Stimulated activated CD4-positive, alpha-beta T cell treated with anti-CD3 and anti-CD28 coated beads, Interleukin-15, amount 100 ng/mL, for 1 hour (primary cell): ENCODE results near the gene NRCAM.
"Not testable (repeated sequence)": the region's sequence is repeated elsewhere in the genome, so short reads cannot be mapped to it uniquely, and the experiment has no call there.

Source experiments
- DNase-seq, 2 donors: peaks; one replicate each; pipeline ENCODE4 v3.0.0-alpha.2; 2020; ENCODE audit warnings: low read depth in 1 of 2, low spot score in 1 of 2

The NRCAM gene

DNA sequence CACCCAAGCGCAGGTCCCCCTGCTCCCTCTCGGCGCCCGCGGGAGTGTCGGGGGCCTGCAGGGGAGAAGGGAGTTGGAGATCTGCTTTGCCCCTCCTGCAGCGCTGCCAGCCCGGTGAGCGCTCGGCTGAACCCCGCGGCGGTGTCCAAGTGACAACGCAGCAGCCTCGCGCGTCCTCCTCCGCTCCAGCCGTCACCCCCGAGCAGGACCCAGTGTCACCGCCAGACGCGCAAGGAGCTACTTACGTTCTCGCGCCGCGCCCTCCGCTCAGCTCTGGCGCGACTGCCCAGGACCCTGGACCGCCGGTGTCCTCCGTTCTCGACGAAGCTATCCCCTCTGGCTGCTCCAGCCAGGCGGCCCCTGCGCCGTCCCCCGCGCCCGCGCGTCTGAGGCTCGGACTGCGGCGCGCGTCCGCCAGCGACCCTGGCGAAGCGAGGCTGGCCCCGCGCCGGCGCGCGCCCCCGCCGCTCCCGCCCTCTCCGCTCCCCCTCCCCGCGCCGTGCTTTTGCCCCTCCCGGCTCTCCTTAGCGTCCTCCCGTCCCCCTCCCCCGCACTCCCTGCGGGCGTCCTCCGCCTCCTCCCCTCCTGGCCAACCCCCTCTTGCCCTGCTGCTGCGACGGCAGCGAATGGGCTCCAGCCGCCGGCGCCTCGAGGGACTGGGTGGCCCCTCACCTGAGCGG is at the start of gene NRCAM:
Gene NRCAM (minus strand): TSS at position 439 of the 680 bp plus-strand sequence. CDS start 216,372 bp downstream, outside the sequence.
- peak in 1 of 2 donors; percentile 8 for DNase-seq

DNA sequence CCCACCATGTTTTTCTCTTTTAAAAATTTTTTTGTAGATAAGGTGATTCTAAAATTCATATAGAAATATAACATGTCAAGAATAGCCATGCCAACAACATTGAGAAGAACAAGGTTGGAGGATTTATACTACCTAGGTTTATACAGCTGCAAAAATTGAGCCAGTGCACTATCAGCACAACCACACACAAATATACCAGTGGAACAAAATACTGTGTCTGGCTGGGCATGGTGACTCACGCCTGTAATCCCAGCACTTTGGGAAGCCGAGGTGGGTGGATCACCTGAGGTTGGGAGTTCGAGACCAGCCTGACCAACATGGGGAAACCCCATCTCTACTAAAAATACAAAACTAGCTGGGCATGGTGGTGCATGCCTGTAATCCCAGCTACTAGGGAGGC is 48.3 kb upstream of the NRCAM start:
- DNase-seq = not testable (repeated sequence)

DNA sequence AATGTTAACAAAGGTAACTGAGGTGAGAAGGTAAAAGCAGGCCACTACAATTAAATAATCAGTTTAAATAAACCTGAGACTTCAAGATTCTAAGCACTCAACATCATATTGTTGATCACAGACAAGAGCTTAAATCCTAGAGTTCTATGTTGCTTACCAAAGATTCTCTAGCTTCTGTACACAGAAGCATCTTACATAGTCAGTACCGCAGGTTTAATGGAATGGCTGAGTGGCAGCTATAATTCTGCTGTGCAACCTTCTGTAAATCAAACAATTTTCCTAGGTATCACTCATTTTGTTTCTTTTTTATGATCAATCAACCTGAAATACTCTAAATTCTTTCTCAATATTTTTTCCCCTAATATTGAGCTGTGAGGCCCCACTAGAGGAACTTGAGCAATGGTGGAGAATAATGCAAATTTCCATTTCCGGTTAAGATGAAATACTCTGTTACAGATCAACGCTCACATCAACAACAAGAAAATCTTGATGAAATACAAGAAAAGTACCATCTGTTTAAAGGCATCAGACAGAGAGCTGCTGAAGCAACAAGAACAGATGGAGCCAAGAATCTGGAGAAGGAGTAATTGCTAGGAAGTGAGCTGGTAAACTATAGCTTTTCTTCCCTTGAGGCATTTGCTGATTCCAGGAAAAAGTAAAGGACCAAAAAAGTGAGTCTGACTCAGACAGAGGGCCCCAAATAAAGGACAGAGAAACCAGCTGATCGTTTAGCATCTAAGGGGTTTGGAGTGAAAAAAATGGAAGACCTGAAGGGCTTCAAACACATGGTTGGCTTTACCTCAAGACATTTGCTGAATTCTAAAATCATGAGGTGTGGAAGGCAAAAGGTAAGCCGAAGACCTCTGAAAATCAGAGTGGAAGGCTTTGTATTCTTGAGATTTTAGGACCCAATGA is 47.1 kb upstream of the NRCAM start:
- no peak for DNase-seq

DNA sequence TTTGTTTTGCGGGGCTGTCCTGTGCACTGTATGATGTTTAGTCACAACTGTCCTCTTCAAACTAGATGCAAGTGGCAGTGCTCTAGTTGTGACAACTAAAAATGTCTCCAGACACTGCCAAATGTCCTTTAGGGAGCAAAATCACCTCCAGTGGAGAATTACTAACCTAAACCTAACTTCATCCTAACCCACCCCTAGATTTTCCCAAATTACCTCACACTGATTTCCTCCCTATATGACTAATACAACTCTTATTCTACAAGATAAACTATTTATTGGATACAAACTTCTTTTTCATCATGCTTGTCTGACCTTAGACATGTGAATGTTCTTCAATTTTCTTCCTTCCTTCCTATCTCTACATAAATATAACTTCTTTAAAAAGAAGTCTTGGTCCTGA is 43.3 kb upstream of the NRCAM start:
- DNase-seq = no peak

DNA sequence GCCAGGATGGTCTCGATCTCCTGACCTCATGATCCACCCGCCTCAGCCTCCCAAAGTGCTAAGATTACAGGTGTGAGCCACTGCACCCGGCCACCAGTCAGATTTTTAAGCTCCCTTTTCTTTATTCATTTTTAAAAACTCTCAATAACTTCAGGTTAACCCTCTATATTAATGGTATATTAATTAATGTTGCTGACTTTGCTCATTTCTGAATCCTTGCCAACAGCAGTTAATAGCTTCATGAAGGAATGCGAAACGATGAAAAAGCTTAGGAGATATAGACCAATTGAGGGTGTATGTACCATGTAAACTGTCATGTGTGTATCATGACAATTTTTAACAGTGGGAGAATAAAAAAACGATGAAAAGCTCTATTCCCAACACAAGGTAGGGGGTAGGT is 42.2 kb upstream of the NRCAM start:
- no peak for DNase-seq

- no peak for DNase-seq
These were observed 41.0 kb upstream of the NRCAM start for GRCh38 chr7:108497082-108497725.

DNA sequence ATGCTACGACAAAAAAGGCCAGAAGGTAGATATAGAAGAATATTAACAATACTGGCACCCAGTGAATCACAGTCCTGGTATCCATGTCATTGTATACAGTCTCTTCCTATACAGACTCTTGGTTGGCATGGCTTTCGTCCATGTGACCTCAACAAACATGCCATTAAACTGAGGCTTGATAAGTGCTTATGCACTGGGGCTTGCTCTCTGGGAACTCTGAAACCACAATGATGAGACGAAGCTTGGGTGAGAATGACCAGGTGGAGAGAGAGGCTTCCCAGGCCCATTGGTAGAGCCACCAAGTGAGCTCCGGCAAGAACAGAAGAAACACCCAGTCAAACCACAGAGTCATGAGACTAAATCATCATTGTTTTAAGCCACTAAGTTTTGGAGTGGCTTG is 36.5 kb upstream of the NRCAM start:
- no peak for DNase-seq

DNA sequence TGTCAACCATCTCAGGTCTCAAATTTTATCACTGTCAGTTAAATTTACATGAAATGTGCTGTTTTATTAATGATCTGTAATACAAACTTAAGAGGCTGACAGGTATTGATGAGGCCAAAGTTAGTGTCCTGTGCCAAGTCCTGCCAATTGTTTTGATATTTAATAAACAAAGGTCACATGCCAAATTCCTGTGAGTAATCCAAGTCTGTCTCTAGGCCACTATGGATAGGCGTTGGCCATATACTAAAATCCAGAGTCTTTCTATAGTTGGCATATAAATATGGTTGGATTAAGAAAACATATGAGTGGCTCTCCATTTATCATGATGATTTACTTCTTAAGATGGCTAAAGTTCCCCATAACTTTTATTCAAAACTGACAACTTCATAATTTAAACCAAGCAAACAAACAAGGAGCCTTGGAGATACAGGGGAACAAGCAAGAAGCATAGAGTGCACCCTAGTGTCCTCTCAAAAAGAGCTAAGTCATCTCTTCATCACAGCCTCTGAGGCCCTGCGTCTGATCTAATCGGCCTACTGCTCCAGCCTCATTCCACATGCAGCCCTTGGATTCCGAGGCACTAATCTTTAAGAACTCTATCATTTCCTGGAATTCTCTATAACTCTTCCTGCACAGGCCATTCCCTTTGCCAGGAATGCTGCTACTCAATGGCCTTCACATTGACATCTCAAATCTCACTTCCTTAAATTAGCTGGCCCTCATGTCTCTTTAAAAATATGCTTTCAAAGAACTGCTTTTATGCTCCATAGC is 32.7 kb upstream of the NRCAM start:
- no peak for DNase-seq

- DNase-seq = no peak
These were observed 31.4 kb upstream of the NRCAM start for GRCh38 chr7:108487646-108488045.

DNA sequence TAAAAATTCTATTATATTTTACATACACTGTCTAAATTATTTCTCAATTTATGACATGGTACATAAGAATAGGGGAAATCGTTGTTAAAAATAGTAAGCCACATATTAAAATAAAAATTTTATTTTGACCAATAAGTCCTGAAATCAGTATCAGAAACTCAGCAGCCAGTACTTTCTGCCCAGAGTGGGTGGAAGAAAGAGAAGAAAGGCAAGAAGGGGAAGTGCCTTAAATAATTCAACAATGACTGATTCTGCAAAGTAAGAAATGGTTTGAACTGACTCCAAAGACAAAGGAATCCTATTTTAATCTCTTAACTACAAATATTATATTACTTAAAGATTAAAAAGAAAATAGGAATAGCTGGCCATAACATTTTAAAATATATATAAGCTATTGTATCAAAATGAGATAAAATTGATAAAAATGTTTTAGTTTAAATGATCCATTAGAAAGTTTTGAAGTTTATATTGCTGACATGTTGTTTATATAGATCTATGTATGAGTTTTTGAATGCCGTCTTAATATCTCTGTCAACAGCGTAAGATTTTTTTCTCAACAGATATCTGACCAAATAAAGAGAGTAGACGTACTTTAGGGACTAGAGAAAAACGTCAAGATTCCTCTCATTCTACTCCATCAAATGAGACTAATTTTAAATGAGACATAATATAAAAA is 30.2 kb upstream of the NRCAM start:
- no peak for DNase-seq

DNA sequence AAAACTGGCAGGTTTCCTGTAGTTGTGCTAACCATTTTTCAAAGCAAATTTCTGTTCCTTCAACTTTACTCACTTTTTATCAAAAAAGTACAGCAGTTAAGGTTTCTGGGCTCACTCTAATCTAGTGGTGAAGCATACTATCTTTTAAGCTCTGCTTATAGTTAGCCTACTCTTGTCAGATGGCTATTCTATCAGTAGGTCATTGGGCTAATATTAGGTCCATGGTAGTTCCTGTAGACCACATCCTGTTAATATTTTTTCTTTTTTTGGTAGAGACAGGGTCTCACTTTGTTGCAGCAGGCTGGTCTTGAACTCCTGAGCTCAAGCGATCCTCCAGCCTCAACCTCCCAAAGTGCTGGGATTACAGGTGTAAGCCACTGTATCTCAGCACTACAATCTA is 27.9 kb upstream of the NRCAM start:
- DNase-seq = no peak

DNA sequence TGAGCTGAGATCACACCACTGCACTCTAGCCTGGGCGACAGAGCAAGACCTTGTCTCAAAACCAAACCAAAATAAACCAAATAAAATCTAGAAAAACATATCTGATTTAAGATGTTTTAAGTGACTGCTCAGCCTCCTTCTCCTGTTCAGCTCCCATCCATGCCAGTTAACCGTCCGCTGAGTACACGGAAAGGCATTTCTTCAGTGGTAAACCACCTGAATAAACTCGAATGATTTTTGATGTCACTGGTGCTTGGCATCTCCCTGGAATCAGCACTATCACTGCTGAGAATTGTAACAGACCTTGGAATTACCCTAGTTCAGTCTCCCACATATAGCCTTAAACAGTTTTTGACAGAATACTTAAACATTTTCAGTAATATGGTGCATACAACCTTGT is 24.1 kb upstream of the NRCAM start:
- DNase-seq = no peak

GRCh38 chr7:108479751-108480150 is 23.5 kb upstream of the NRCAM start:
- DNase-seq = no peak

GRCh38 chr7:108479118-108479517 is 22.9 kb upstream of the NRCAM start:
- DNase-seq = no peak

DNA sequence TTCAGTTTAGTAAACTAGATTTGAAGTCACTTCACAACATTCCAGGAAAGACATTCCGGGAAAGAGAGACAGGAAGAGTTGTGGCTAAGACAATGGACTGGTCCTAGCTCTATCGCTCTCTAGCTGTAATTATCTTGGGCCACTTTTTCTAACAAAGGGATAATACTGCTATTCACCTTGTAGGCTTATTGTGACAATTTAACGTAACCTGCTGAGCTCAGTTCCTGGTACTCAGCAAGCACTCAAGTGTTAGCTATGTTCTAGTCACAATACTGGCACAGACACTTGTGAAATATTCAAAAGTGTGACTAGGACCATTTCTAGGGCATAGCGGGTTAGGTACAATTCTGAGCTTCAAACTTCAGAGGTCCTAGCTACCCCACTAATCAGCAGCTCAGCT is 12.0 kb upstream of the NRCAM start:
- DNase-seq = no peak

GRCh38 chr7:108467391-108467790 is 11.2 kb upstream of the NRCAM start:
- DNase-seq = no peak

- DNase-seq = not testable (repeated sequence)
These were observed 10.1 kb upstream of the NRCAM start for GRCh38 chr7:108466322-108466721.

DNA sequence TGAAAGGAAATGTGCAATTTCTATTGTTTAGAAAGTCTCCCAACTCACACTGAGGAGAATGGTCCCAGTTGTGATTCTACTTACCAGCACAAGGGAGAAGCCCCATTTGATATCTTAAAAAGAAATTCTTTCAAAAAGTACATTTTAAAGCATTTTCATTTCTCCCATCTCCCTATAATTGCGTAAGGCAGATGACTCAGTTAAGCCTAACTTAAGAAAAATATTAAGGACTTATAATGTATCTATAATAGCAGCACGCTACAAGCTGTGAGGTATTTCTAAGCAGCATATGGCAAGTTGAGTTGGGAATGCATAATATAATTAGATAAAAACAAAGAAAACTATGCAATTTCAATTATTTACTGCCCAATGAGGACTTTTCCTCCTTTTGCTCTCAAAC is 8.5 kb upstream of the NRCAM start:
- DNase-seq = no peak

DNA sequence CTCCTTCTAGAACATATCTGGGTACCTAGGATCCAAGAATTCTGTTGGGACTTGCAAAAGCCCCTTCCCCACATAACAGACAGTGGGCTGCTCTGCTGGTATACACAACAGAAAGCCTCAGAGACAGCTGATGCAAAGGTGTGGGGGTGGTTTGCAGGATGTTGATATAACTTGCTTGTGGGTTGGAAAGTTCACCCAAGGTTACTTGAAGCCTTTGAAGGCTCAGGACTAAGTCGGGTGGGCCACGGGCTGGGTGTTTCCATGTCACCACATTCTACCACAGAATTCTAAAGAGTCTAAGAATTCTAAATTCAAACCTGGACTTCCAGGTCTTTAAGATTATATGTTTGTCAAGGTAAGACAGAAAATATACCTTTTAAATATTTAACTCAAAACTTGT is 7.4 kb upstream of the NRCAM start:
- no peak for DNase-seq

- DNase-seq = no peak
These were observed 5.6 kb upstream of the NRCAM start for GRCh38 chr7:108461840-108462239.

DNA sequence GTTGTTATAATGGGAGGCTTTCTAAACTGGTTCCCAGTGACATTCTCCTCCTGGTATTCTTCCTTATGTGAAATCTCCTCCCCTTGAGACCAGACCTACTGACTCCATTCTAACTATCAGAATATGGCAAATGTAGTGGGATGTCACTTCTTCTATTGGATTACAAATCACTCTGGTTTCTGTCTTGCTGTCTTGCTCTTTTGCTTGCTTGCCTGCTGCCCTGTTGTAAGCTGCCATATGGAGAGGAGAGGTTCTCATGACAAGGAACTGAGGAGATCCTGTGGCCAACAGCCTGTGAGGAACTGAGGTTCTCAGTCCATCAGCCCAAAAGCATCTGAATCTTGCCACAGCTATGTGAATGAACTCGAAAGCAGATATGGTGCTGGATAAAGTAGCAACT is 4.7 kb upstream of the NRCAM start:
- DNase-seq = no peak
